Heart left ventricle (tissue), 13 donors: Measurements from ENCODE around the gene CSMD2.

ENCODE experiments used
- POLR2A ChIP-seq, 2 donors: fragments of 450-650 bp; IDR thresholded peaks; one replicate each; pipeline ENCODE4 v1.6.1; 2017; ENCODE audit warnings: antibody characterized with exemption in 2 of 2, mild to moderate bottlenecking in 2 of 2, moderate library complexity in 2 of 2
- TF ChIP-seq, protein P1 (sequence below), 12 donors: fragments of 200-600 bp; sonication (generic) in 4 of 12; IDR thresholded peaks; one replicate each; pipeline versions ENCODE4 v1.5.0 to v1.8.0; 2018 to 2022; ENCODE audit warnings: antibody characterized with exemption in 12 of 12, mild to moderate bottlenecking in 5 of 12
- donor health status: ischemic (EF 13 %, LVEDD 7.1; RV severe dilation, severe dysfunction).
- donor health status: DM: no; HTN: yes; CAD: no.
- donor health status: DM: no; HTN: no; CAD: no.
- donor health status: ischemic (EF 25% LVEDD 6.9; RV normal size, moderate dysfunction).
- donor health status: ischemic (EF 25% LVEDD 5.7; RV mildly dilated, moderate dysfunction).
- donor health status: ischemic (EF 35%, LVEDD 5.7; RV mildly dilated, moderate dysfunction).
- donor health status: nonischemic (EF 11% LVEDD 7.7; RV severe dilation, severe dysfunction).
- donor health status: DM: yes; HTN: yes; CAD: no.
- donor health status: PGD.
- donor health status: ischemic (EF 29% LVEDD 5.4; RV normal size, mild dysfunction).
- donor health status: nonischemic (EF 23%, LVEDD 6.1; RV moderate dilation, normal function).

DNA sequence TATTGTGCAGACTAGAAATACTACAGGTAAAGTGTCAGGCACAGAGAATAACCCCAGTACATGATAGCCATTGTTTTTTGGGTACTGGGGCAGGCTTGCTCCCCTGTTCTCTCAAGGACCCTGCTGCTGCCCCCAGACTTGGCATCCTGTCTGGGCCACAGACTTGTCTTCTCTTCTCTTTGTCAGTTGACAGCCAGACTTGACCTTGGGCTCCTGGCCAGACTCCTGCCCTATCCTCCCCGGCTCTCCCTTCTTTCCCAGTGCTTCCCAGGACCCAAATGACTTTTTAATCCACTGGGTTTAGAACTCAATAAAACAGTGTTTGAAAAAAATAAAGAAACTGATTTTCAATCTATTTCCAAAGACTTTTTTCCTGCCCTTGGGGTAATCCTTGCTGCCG is 649.4 kb downstream of the CSMD2 start:
- TF ChIP-seq, protein P1, sequence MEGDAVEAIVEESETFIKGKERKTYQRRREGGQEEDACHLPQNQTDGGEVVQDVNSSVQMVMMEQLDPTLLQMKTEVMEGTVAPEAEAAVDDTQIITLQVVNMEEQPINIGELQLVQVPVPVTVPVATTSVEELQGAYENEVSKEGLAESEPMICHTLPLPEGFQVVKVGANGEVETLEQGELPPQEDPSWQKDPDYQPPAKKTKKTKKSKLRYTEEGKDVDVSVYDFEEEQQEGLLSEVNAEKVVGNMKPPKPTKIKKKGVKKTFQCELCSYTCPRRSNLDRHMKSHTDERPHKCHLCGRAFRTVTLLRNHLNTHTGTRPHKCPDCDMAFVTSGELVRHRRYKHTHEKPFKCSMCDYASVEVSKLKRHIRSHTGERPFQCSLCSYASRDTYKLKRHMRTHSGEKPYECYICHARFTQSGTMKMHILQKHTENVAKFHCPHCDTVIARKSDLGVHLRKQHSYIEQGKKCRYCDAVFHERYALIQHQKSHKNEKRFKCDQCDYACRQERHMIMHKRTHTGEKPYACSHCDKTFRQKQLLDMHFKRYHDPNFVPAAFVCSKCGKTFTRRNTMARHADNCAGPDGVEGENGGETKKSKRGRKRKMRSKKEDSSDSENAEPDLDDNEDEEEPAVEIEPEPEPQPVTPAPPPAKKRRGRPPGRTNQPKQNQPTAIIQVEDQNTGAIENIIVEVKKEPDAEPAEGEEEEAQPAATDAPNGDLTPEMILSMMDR (IDR thresholded peaks at IDR 0.05), result no peak
- TF ChIP-seq POLR2A (IDR thresholded peaks at IDR 0.05), result no peak
